Small intestine (tissue), 7 donors: ENCODE data around the gene ADSL. TPM values are rescaled to one million over a fixed set of nuclear protein-coding genes. Genes with fewer than 3 reads are reported as not detected.

Experiments used
- DNase-seq, 2 donors: peaks; one replicate each; pipeline versions ENCODE4 v3.0.0 to v3.0.0-alpha.2; 2013
- FAIRE-seq: peaks from 2 replicates; lab custom pipeline; 2012; peaks lifted over from hg19 to GRCh38; lab: Jason Lieb, UNC
- H3K27ac ChIP-seq, 3 donors: one replicate each; pipeline ENCODE4 v1.5.1; 2013; ENCODE audit warnings: low read length in 2 of 3, mild to moderate bottlenecking in 2 of 3, control low read depth in 1 of 3, inconsistent platforms in 1 of 3, low read depth in 1 of 3, moderate library complexity in 1 of 3
- H3K27me3 ChIP-seq, 3 donors: one replicate each; pipeline ENCODE4 v1.6.1; 2013; ENCODE audit warnings: low read length in 3 of 3, inconsistent platforms in 1 of 3; ENCODE audit not compliant: control insufficient read depth in 3 of 3, insufficient read depth in 3 of 3
- H3K36me3 ChIP-seq, 3 donors: one replicate each; pipeline ENCODE4 v1.6.1; 2013; ENCODE audit warnings: low read length in 3 of 3, inconsistent platforms in 1 of 3, low read depth in 1 of 3, mild to moderate bottlenecking in 1 of 3, moderate library complexity in 1 of 3; ENCODE audit not compliant: control insufficient read depth in 3 of 3, insufficient read depth in 2 of 3
- H3K4me1 ChIP-seq, 3 donors: one replicate each; pipeline ENCODE4 v1.6.1; 2013; ENCODE audit warnings: low read length in 2 of 3, inconsistent platforms in 1 of 3, low read depth in 1 of 3, mild to moderate bottlenecking in 1 of 3, moderate library complexity in 1 of 3; ENCODE audit not compliant: control insufficient read depth in 3 of 3, insufficient read depth in 2 of 3
- H3K4me3 ChIP-seq, 3 donors: one replicate each; pipeline ENCODE4 v1.5.1; 2013; ENCODE audit warnings: low read length in 3 of 3, control low read depth in 1 of 3, inconsistent platforms in 1 of 3, low read depth in 1 of 3, mild to moderate bottlenecking in 1 of 3, moderate library complexity in 1 of 3
- H3K9me3 ChIP-seq, 2 donors: one replicate each; pipeline ENCODE4 v1.6.1; 2013; ENCODE audit warnings: low read depth in 1 of 2, low read length in 1 of 2; ENCODE audit not compliant: control insufficient read depth in 2 of 2, insufficient read depth in 1 of 2
- WGBS, 3 donors: extraction: QIAGEN DNeasy Blood & Tissue Kit; methylation state at CpG; one replicate each; pipeline ENCODE4 v1.1.7; 2013; 5-methylcytosine and 5-hydroxymethylcytosine counted together
- polyA plus RNA-seq, 4 donors: library from polyadenylated mRNA; stranded (reverse) in 3 of 4; unstranded in 1 of 4; fragments of 200-250 nt in 3 of 4; fragments of 120-200 nt in 1 of 4; gene quantifications; one replicate each; pipeline versions ENCODE4 v1.2.1 to v1.2.3, GENCODE V29; 2013
- donor health status: healthy with polysubstance abuse.
- donor health status: control.
- donor health status: control.
- donor health status: Bipolar disorder and iron deficiency.
- donor health status: healthy.

Gene ADSL
- polyA plus RNA-seq, 4 donors, result 23.9 to 78.2 (median 45.2) TPM

DNA sequence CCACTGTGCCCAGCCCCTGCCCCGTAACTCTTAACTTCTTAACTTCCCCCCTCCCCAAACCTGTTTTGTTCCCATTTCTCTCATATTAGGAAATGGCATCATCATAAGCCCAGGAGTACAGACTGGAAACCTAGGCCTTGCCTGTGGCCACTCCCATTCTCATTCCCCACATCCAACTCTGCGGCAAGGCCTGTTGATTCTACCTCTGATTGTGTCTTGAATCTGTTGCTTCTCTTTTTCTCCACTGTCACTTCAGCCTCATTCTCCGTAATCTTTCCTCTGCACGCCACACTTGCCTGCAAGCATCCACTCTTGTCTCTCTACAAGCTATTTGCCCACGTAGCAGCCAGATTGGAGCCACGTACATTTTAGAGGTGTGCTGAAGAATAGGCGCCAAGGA, 49.3 kb downstream of the ADSL start:
- no peak for DNase-seq
- peaks cover 0 to 28% (median 0%) of the 10 kb centered on the region in 3 donors for H3K36me3 ChIP-seq
- H3K4me3 ChIP-seq, result no peak overlapping the region
- 89 to 99% (median 98%) methylated on average over 7 of the region's 7 CpGs for WGBS, 3 donors
- no peak for FAIRE-seq
- H3K9me3 ChIP-seq, result no peaks in the 10 kb centered on the region
- no peak overlapping the region for H3K27ac ChIP-seq
- H3K4me1 ChIP-seq, result peaks cover 0 to 5% (median 0%) of the 10 kb centered on the region in 3 donors
- H3K27me3 ChIP-seq, result no peaks in the 10 kb centered on the region

GRCh38 chr22:40396882-40397281, 50.6 kb downstream of the ADSL start:
- DNase-seq (peak; percentile 41 to 75), FAIRE-seq (no peak)
- WGBS, 3 donors, result 42 to 67% (median 59%) methylated on average over 4 of the region's 4 CpGs
- Histone ChIP-seq H3K27ac (peak overlapping the region in 2 of 3 donors; percentile 8 to 68), H3K27me3 (no peaks in the 10 kb centered on the region), H3K4me1 (peaks cover 0 to 5% (median 0%) of the 10 kb centered on the region in 3 donors), H3K36me3 (peaks cover 0 to 37% (median 3%) of the 10 kb centered on the region in 3 donors), H3K4me3 (no peak overlapping the region), H3K9me3 (no peaks in the 10 kb centered on the region)

DNA sequence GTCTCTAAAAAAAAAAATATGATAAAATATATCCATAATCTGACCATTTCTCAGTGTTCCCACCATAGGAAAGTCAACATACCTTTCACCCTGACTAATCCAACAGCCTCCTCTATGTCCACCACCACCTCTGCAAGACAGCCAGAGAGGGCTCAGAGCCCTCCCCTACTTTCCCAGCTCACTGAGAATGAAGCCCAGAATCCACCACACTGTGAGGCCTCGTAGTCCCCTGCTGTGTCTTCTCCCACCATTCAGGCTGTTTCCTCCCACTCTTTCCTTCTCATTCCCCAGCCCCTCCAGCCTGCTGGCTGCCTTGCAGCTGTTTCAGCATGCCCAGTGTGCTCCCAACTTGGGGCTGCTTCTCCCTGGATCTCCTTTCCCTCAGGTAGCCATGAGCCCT, 51.1 kb downstream of the ADSL start:
- H3K27ac ChIP-seq, result peak overlapping the region in 1 of 3 donors; percentile 68
- WGBS, 3 donors, result 55 to 91% (median 80%) methylated on average over 1 of the region's 1 CpG
- no peak overlapping the region for H3K4me3 ChIP-seq
- no peaks in the 10 kb centered on the region for H3K9me3 ChIP-seq
- H3K36me3 ChIP-seq, result peaks cover 0 to 42% (median 5%) of the 10 kb centered on the region in 3 donors
- FAIRE-seq, result no peak
- DNase-seq, result no peak
- peaks cover 0 to 5% (median 0%) of the 10 kb centered on the region in 3 donors for H3K4me1 ChIP-seq
- H3K27me3 ChIP-seq, result no peaks in the 10 kb centered on the region

GRCh38 chr22:40399621-40400020, 53.3 kb downstream of the ADSL start:
- 84 to 95% (median 94%) methylated on average over 2 of the region's 2 CpGs for WGBS, 3 donors
- no peak for DNase-seq
- H3K27ac ChIP-seq, result peak overlapping the region in 1 of 3 donors; percentile 12

GRCh38 chr22:40400159-40400558, 53.9 kb downstream of the ADSL start:
- no peak overlapping the region for H3K4me3 ChIP-seq
- H3K27ac ChIP-seq, result no peak overlapping the region
- H3K27me3 ChIP-seq, result no peaks in the 10 kb centered on the region
- DNase-seq, result no peak
- H3K4me1 ChIP-seq, result peaks cover 0 to 5% (median 0%) of the 10 kb centered on the region in 3 donors
- H3K9me3 ChIP-seq, result no peaks in the 10 kb centered on the region
- FAIRE-seq, result no peak
- WGBS, 3 donors, result 64 to 86% (median 69%) methylated on average over 15 of the region's 15 CpGs
- peaks cover 7 to 67% (median 7%) of the 10 kb centered on the region in 3 donors for H3K36me3 ChIP-seq

More at GRCh38 chr22:40399621-40400020, 53.3 kb downstream of the ADSL start:
- Histone ChIP-seq H3K27me3 (no peaks in the 10 kb centered on the region), H3K4me1 (peaks cover 0 to 5% (median 0%) of the 10 kb centered on the region in 3 donors), H3K9me3 (no peaks in the 10 kb centered on the region), H3K4me3 (no peak overlapping the region), H3K36me3 (peaks cover 2 to 62% (median 7%) of the 10 kb centered on the region in 3 donors)
- no peak for FAIRE-seq

DNA sequence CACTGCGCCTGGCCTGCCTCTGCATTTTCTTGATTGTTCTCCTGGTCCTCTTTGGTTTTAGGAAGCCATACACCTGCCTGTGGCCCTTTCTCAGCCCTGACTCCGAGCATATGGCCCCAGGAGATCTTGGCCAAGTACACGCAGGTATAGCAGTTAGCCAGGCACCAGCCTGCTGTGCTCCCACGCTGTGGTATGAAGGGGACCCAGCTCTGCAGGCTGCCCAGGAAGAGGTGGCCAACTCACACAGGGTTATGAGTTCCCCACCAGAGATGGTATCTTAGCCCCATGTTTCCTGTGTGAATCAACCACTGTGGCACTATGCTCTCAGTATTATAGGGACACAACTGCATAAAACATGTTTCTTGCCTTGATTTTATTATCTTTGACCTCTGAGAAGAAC, 55.2 kb downstream of the ADSL start:
- no peak overlapping the region for H3K27ac ChIP-seq
- WGBS, 3 donors, result 88 to 90% (median 88%) methylated on average over 4 of the region's 4 CpGs
- DNase-seq (no peak), FAIRE-seq (no peak)
- peaks cover 0 to 4% (median 0%) of the 10 kb centered on the region in 3 donors for H3K4me1 ChIP-seq
- no peaks in the 10 kb centered on the region for H3K9me3 ChIP-seq
- H3K36me3 ChIP-seq, result peaks cover 13 to 74% (median 15%) of the 10 kb centered on the region in 3 donors
- H3K4me3 ChIP-seq, result no peak overlapping the region
- H3K27me3 ChIP-seq, result no peaks in the 10 kb centered on the region

DNA sequence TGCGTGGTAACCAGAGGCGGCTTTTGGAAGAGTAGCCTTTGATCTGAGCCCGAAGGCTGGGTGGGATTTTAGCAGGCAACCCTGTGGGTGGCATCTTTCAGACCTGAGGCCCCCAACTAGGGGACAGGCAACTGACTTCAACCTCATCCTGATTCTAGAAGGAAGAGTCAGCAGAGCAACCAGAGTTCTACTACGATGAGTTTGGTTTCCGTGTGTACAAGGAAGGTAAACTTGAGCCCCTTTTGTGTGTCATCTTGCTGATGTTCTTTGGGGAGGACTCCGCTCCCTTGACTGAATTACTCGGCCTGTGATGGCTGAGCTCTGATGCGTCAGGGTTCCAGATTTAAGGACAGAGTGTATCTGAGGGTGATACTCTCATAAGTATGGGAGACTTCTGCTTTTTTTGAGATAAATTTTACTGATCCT, 55.7 kb downstream of the ADSL start:
- Histone ChIP-seq H3K9me3 (no peaks in the 10 kb centered on the region), H3K4me1 (no peaks in the 10 kb centered on the region), H3K4me3 (no peak overlapping the region), H3K36me3 (peaks cover 15 to 79% (median 16%) of the 10 kb centered on the region in 3 donors), H3K27ac (no peak overlapping the region), H3K27me3 (no peaks in the 10 kb centered on the region)
- DNase-seq, result no peak
- FAIRE-seq, result no peak
- WGBS, 3 donors, result 86 to 93% (median 91%) methylated on average over 8 of the region's 8 CpGs

GRCh38 chr22:40403141-40403540, 56.8 kb downstream of the ADSL start:
- 88 to 93% (median 93%) methylated on average over 3 of the region's 3 CpGs for WGBS, 3 donors
- no peaks in the 10 kb centered on the region for H3K4me1 ChIP-seq
- no peaks in the 10 kb centered on the region for H3K27me3 ChIP-seq
- peaks cover 15 to 85% (median 25%) of the 10 kb centered on the region in 3 donors for H3K36me3 ChIP-seq
- H3K4me3 ChIP-seq, result no peak overlapping the region
- no peaks in the 10 kb centered on the region for H3K9me3 ChIP-seq
- H3K27ac ChIP-seq, result no peak overlapping the region
- FAIRE-seq, result no peak
- DNase-seq, result no peak

DNA sequence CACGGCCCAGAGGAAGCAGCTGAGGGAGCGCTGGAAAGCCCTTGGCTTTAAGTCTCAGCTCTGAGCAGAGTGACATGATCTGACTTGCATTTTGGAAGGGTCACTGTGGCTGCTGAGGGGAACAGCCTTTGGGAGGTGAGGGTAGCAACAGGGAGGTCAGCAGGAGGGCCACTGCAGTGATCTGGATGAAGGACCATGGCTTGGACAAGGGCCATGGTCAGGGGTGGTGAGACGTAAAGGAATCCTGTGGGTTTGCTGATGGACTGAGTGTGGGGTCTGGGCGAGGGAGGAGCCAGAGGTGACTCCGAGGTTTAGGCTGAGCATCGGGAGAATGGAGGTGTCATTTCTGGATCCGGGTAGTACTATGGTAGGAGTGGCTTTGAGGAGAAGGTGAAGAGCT, 57.4 kb downstream of the ADSL start:
- no peak for FAIRE-seq
- WGBS, 3 donors, result 93 to 96% (median 95%) methylated on average over 7 of the region's 7 CpGs
- H3K9me3 ChIP-seq, result no peaks in the 10 kb centered on the region
- H3K4me3 ChIP-seq, result no peak overlapping the region
- H3K36me3 ChIP-seq, result peaks cover 15 to 88% (median 28%) of the 10 kb centered on the region in 3 donors
- H3K4me1 ChIP-seq, result no peaks in the 10 kb centered on the region
- no peaks in the 10 kb centered on the region for H3K27me3 ChIP-seq
- DNase-seq, result no peak
- no peak overlapping the region for H3K27ac ChIP-seq
